HEK293 (cell line): ENCODE measurements around the gene KCNJ6.

ENCODE experiments used
- CTCF ChIA-PET: fragments of 350-600 bp; formaldehyde crosslinking; extraction: SDS; loops from one replicate; lab custom pipeline; 2021; ENCODE audit warnings: antibody characterized with exemption; lab: Yijun Ruan, JAX
- POLR2A ChIA-PET: fragments of 300-600 bp; formaldehyde crosslinking; extraction: SDS; loops from one replicate; lab custom pipeline; 2020; ENCODE audit warnings: antibody characterized with exemption, inconsistent platforms; lab: Yijun Ruan, JAX
- H3K27ac ChIP-seq: fragments of 200-500 bp; sonication (Bioruptor generic); 2 replicates; pipeline ENCODE4 v1.5.1; 2014; ENCODE audit warnings: low read depth, low read length, control low read depth, inconsistent platforms; ENCODE audit errors: extremely low read depth
- H3K36me3 ChIP-seq, 2 experiments: fragments of 200-500 bp in 1 of 2; sonication (Bioruptor generic) in 1 of 2; 1 replicate in 1 of 2; 2 replicates in 1 of 2; pipeline ENCODE4 v1.5.1; 2014 to 2017; ENCODE audit warnings: inconsistent platforms in 2 of 2, low read length in 2 of 2; ENCODE audit not compliant: control insufficient read depth in 2 of 2, insufficient read depth in 1 of 2
- H3K4me1 ChIP-seq: fragments of 200-500 bp; sonication (Bioruptor generic); 2 replicates; pipeline ENCODE4 v1.5.1; 2014; ENCODE audit warnings: mild to moderate bottlenecking, low read length, inconsistent platforms; ENCODE audit not compliant: control insufficient read depth, insufficient read depth
- H3K4me3 ChIP-seq: 2 replicates; pipeline ENCODE4 v1.5.1; 2011; ENCODE audit warnings: low read depth, mild to moderate bottlenecking, control low read depth, low read length, moderate library complexity
- H3K9me3 ChIP-seq: fragments of 200-500 bp; sonication (Bioruptor generic); 2 replicates; pipeline ENCODE4 v1.5.1; 2014; ENCODE audit warnings: low read depth, low read length, inconsistent platforms; ENCODE audit not compliant: control insufficient read depth, insufficient read depth
- FEZF1 ChIP-seq: fragments of 450-650 bp; formaldehyde crosslinking; IDR thresholded peaks from 2 replicates; pipeline ENCODE4 v1.5.1; 2016; ENCODE audit warnings: missing biosample characterization, missing genetic modification characterization
- GLIS2 ChIP-seq: fragments of 450-650 bp; formaldehyde crosslinking; IDR thresholded peaks from 2 replicates; pipeline ENCODE4 v1.5.1; 2016; ENCODE audit warnings: missing biosample characterization, missing genetic modification characterization
- KLF16 ChIP-seq: fragments of 450-650 bp; formaldehyde crosslinking; IDR thresholded peaks from 2 replicates; pipeline ENCODE4 v1.5.1; 2017; ENCODE audit warnings: missing biosample characterization, missing genetic modification characterization
- PRDM1 ChIP-seq: fragments of 450-650 bp; formaldehyde crosslinking; IDR thresholded peaks from 2 replicates; pipeline ENCODE4; 2016; ENCODE audit warnings: missing biosample characterization, missing genetic modification characterization
- SCRT2 ChIP-seq: fragments of 450-650 bp; formaldehyde crosslinking; IDR thresholded peaks from 2 replicates; pipeline ENCODE4 v1.5.1; 2016; ENCODE audit warnings: missing biosample characterization, missing genetic modification characterization
- WT1 ChIP-seq: fragments of 450-650 bp; formaldehyde crosslinking; IDR thresholded peaks from 2 replicates; pipeline ENCODE4 v1.5.1; 2016; ENCODE audit warnings: missing biosample characterization, missing genetic modification characterization
- ZBTB7A ChIP-seq: fragments of 450-650 bp; formaldehyde crosslinking; IDR thresholded peaks from 2 replicates; pipeline ENCODE4 v1.5.1; 2016; ENCODE audit warnings: low read depth, missing biosample characterization, missing genetic modification characterization
- ZBTB8A ChIP-seq: fragments of 450-650 bp; formaldehyde crosslinking; IDR thresholded peaks from 2 replicates; pipeline ENCODE4 v1.5.1; 2016; ENCODE audit warnings: missing biosample characterization, missing genetic modification characterization
- ZFP41 ChIP-seq: fragments of 450-650 bp; formaldehyde crosslinking; IDR thresholded peaks from 2 replicates; pipeline ENCODE4 v1.5.1; 2016; ENCODE audit warnings: missing biosample characterization, missing genetic modification characterization, borderline replicate concordance
- ZNF169 ChIP-seq: fragments of 450-650 bp; formaldehyde crosslinking; IDR thresholded peaks from 2 replicates; pipeline ENCODE4 v1.5.1; 2016; ENCODE audit warnings: missing biosample characterization, missing genetic modification characterization
- ZNF184 ChIP-seq: fragments of 450-650 bp; IDR thresholded peaks from 2 replicates; pipeline ENCODE4 v1.5.1; 2018; ENCODE audit warnings: missing biosample characterization, mild to moderate bottlenecking, missing genetic modification characterization
- ZNF223 ChIP-seq: fragments of 450-650 bp; formaldehyde crosslinking; IDR thresholded peaks from 2 replicates; pipeline ENCODE4 v1.5.1; 2016; ENCODE audit warnings: missing biosample characterization, missing genetic modification characterization
- ZNF670 ChIP-seq: fragments of 450-650 bp; formaldehyde crosslinking; IDR thresholded peaks from 2 replicates; pipeline ENCODE4 v1.5.1; 2016; ENCODE audit warnings: missing biosample characterization, missing genetic modification characterization, low read depth
- ZNF837 ChIP-seq: fragments of 450-650 bp; formaldehyde crosslinking; IDR thresholded peaks from 2 replicates; pipeline ENCODE4 v1.5.1; 2016; ENCODE audit warnings: missing biosample characterization, missing genetic modification characterization
- TF ChIP-seq, protein P1 (sequence below): fragments of 450-650 bp; IDR thresholded peaks from 2 replicates; pipeline ENCODE4 v1.5.1; 2018; ENCODE audit warnings: missing biosample characterization, missing genetic modification characterization
- TF ChIP-seq, protein P2 (sequence below): fragments of 450-650 bp; formaldehyde crosslinking; IDR thresholded peaks from 2 replicates; pipeline ENCODE4 v1.5.1; 2016; ENCODE audit warnings: missing biosample characterization, missing genetic modification characterization
- TF ChIP-seq, protein P3 (sequence below): fragments of 450-650 bp; formaldehyde crosslinking; IDR thresholded peaks from 2 replicates; pipeline ENCODE4 v1.5.1; 2016; ENCODE audit warnings: missing biosample characterization, missing genetic modification characterization
- TF ChIP-seq, protein P4 (sequence below): fragments of 450-650 bp; formaldehyde crosslinking; IDR thresholded peaks from 2 replicates; pipeline ENCODE4 v1.5.1; 2016; ENCODE audit warnings: missing biosample characterization, missing genetic modification characterization
- TF ChIP-seq, protein P5 (sequence below): fragments of 450-650 bp; formaldehyde crosslinking; IDR thresholded peaks from 2 replicates; pipeline ENCODE4 v1.5.1; 2016; ENCODE audit warnings: missing biosample characterization, missing genetic modification characterization
- TF ChIP-seq, protein P6 (sequence below): fragments of 450-650 bp; formaldehyde crosslinking; IDR thresholded peaks from 2 replicates; pipeline ENCODE4 v1.5.1; 2017; ENCODE audit warnings: missing biosample characterization, mild to moderate bottlenecking, missing genetic modification characterization, moderate library complexity
- TF ChIP-seq, protein P7 (sequence below): fragments of 450-650 bp; formaldehyde crosslinking; IDR thresholded peaks from 2 replicates; pipeline ENCODE4 v1.5.1; 2016; ENCODE audit warnings: missing biosample characterization, missing genetic modification characterization
- TF ChIP-seq, protein P8 (sequence below): fragments of 450-650 bp; formaldehyde crosslinking; conservative IDR thresholded peaks from 2 replicates; pipeline ENCODE4 v1.5.1; 2016; ENCODE audit warnings: low read depth, missing biosample characterization, missing genetic modification characterization

Gene KCNJ6

DNA sequence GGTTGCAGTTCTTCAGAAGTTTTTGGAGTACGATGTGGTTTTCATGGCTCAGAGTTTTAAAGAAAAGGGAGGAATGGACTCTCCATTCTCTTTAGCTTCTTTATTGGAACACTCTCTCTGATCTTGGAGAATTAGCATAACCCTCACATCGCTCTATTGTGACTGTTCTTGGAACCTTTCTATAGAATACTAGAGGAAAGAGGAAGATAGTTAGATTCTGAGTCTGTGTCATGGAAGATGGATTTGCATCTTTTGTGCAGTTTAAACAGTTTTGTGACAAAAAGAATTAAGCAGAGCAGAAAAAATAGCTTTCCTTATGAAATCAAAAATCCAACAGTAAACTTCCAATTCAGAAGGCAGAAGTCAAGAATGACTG lies 61.0 kb downstream of the KCNJ6 start (continued):
- TF ChIP-seq ZNF670 (tag by site-specific recombination) (no peak), ZNF223 (tag by site-specific recombination) (no peak), ZFP41 (tag by site-specific recombination) (no peak), ZBTB7A (no peak), ZBTB8A (tag by site-specific recombination) (no peak), KLF16 (no peak), ZNF837 (tag by site-specific recombination) (no peak), ZNF169 (tag by site-specific recombination) (no peak)
- TF ChIP-seq, protein P1, sequence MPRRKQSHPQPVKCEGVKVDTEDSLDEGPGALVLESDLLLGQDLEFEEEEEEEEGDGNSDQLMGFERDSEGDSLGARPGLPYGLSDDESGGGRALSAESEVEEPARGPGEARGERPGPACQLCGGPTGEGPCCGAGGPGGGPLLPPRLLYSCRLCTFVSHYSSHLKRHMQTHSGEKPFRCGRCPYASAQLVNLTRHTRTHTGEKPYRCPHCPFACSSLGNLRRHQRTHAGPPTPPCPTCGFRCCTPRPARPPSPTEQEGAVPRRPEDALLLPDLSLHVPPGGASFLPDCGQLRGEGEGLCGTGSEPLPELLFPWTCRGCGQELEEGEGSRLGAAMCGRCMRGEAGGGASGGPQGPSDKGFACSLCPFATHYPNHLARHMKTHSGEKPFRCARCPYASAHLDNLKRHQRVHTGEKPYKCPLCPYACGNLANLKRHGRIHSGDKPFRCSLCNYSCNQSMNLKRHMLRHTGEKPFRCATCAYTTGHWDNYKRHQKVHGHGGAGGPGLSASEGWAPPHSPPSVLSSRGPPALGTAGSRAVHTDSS (tag by site-specific recombination), result no peak
- TF ChIP-seq, protein P2, sequence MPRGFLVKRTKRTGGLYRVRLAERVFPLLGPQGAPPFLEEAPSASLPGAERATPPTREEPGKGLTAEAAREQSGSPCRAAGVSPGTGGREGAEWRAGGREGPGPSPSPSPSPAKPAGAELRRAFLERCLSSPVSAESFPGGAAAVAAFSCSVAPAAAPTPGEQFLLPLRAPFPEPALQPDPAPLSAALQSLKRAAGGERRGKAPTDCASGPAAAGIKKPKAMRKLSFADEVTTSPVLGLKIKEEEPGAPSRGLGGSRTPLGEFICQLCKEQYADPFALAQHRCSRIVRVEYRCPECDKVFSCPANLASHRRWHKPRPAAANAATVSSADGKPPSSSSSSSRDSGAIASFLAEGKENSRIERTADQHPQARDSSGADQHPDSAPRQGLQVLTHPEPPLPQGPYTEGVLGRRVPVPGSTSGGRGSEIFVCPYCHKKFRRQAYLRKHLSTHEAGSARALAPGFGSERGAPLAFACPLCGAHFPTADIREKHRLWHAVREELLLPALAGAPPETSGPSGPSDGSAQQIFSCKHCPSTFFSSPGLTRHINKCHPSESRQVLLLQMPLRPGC (tag by site-specific recombination), result no peak

DNA sequence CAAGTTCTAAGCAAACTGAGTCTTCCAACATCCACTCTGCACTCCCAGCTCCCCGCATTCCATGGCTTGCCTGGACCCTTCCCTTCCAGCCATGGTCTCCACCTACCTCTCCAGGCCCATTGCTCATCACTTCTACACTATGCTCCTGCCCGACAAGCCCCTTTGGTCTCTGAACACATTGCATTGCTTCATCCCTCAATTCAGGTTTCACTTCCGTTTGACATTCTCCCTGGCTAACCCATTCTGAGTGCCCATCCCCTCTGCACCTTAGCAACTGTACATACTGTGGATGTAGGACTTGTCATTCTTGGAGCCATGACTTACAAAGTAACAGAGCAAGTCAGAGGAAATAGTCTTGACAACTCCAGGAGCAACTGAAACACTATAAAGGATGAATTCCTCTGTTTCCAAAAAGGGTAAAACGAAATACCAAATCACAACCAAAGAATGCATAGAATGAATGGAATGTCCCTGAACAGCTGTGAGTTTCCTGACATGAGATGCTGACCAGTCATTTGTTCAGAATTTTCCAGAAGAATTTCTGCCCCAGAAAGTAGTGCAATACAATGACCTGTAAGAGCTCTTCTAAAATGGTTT lies 66.7 kb downstream of the KCNJ6 start:
- Histone ChIP-seq H3K9me3 (no peaks in the 10 kb centered on the region), H3K4me1 (no peaks in the 10 kb centered on the region), H3K27ac (no peak overlapping the region), H3K4me3 (no peak overlapping the region), H3K36me3 (no peaks in the 10 kb centered on the region)
- POLR2A ChIA-PET, result no interaction called here
- CTCF ChIA-PET, result no interaction called here
- TF ChIP-seq FEZF1 (tag by site-specific recombination) (no peak), WT1 (tag by site-specific recombination) (no peak), GLIS2 (tag by site-specific recombination) (no peak), SCRT2 (tag by site-specific recombination) (no peak), ZNF184 (no peak), PRDM1 (tag by site-specific recombination) (no peak)
- TF ChIP-seq, protein P3, sequence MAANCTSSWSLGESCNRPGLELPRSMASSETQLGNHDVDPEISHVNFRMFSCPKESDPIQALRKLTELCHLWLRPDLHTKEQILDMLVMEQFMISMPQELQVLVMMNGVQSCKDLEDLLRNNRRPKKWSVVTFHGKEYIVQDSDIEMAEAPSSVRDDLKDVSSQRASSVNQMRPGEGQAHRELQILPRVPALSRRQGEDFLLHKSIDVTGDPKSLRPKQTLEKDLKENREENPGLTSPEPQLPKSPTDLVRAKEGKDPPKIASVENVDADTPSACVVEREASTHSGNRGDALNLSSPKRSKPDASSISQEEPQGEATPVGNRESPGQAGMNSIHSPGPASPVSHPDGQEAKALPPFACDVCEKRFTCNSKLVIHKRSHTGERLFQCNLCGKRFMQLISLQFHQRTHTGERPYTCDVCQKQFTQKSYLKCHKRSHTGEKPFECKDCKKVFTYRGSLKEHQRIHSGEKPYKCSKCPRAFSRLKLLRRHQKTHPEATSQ, result no peak
- TF ChIP-seq, protein P4, sequence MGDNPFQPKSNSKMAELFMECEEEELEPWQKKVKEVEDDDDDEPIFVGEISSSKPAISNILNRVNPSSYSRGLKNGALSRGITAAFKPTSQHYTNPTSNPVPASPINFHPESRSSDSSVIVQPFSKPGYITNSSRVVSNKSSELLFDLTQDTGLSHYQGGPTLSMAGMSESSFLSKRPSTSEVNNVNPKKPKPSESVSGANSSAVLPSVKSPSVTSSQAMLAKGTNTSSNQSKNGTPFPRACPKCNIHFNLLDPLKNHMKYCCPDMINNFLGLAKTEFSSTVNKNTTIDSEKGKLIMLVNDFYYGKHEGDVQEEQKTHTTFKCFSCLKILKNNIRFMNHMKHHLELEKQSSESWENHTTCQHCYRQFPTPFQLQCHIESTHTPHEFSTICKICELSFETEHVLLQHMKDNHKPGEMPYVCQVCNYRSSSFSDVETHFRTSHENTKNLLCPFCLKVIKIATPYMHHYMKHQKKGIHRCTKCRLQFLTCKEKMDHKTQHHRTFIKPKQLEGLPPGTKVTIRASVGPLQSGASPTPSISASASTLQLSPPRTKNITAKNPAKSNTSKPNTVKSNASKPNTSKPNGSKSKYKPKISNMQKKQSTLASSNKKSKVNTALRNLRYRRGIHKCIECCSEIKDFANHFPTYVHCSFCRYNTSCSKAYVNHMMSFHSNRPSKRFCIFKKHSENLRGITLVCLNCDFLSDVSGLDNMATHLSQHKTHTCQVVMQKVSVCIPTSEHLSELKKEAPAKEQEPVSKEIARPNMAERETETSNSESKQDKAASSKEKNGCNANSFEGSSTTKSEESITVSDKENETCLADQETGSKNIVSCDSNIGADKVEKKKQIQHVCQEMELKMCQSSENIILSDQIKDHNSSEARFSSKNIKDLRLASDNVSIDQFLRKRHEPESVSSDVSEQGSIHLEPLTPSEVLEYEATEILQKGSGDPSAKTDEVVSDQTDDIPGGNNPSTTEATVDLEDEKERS (tag by site-specific recombination), result no peak
- TF ChIP-seq, protein P5, sequence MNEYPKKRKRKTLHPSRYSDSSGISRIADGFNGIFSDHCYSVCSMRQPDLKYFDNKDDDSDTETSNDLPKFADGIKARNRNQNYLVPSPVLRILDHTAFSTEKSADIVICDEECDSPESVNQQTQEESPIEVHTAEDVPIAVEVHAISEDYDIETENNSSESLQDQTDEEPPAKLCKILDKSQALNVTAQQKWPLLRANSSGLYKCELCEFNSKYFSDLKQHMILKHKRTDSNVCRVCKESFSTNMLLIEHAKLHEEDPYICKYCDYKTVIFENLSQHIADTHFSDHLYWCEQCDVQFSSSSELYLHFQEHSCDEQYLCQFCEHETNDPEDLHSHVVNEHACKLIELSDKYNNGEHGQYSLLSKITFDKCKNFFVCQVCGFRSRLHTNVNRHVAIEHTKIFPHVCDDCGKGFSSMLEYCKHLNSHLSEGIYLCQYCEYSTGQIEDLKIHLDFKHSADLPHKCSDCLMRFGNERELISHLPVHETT, result no peak
- TF ChIP-seq, protein P6, sequence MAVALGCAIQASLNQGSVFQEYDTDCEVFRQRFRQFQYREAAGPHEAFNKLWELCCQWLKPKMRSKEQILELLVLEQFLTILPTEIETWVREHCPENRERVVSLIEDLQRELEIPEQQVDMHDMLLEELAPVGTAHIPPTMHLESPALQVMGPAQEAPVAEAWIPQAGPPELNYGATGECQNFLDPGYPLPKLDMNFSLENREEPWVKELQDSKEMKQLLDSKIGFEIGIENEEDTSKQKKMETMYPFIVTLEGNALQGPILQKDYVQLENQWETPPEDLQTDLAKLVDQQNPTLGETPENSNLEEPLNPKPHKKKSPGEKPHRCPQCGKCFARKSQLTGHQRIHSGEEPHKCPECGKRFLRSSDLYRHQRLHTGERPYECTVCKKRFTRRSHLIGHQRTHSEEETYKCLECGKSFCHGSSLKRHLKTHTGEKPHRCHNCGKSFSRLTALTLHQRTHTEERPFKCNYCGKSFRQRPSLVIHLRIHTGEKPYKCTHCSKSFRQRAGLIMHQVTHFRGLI (tag by site-specific recombination), result no peak
- TF ChIP-seq, protein P7, sequence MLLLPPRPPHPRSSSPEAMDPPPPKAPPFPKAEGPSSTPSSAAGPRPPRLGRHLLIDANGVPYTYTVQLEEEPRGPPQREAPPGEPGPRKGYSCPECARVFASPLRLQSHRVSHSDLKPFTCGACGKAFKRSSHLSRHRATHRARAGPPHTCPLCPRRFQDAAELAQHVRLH (tag by site-specific recombination), result no peak
- TF ChIP-seq, protein P8, sequence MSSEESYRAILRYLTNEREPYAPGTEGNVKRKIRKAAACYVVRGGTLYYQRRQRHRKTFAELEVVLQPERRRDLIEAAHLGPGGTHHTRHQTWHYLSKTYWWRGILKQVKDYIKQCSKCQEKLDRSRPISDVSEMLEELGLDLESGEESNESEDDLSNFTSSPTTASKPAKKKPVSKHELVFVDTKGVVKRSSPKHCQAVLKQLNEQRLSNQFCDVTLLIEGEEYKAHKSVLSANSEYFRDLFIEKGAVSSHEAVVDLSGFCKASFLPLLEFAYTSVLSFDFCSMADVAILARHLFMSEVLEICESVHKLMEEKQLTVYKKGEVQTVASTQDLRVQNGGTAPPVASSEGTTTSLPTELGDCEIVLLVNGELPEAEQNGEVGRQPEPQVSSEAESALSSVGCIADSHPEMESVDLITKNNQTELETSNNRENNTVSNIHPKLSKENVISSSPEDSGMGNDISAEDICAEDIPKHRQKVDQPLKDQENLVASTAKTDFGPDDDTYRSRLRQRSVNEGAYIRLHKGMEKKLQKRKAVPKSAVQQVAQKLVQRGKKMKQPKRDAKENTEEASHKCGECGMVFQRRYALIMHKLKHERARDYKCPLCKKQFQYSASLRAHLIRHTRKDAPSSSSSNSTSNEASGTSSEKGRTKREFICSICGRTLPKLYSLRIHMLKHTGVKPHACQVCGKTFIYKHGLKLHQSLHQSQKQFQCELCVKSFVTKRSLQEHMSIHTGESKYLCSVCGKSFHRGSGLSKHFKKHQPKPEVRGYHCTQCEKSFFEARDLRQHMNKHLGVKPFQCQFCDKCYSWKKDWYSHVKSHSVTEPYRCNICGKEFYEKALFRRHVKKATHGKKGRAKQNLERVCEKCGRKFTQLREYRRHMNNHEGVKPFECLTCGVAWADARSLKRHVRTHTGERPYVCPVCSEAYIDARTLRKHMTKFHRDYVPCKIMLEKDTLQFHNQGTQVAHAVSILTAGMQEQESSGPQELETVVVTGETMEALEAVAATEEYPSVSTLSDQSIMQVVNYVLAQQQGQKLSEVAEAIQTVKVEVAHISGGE, result no peak
